SK-N-DZ (cell line): ENCODE data around the gene ENG.
A peak's percentile ranks its signal among the peaks of the same experiment; 100 is the strongest.
"Not testable (repeated sequence)": the region's sequence is repeated elsewhere in the genome, so short reads cannot be mapped to it uniquely, and the experiment has no call there.

ENCODE experiments used
- DNase-seq: peaks from one replicate; pipeline ENCODE4 v3.0.0-alpha.2; 2015; ENCODE audit warnings: low spot score

ENG gene

DNA sequence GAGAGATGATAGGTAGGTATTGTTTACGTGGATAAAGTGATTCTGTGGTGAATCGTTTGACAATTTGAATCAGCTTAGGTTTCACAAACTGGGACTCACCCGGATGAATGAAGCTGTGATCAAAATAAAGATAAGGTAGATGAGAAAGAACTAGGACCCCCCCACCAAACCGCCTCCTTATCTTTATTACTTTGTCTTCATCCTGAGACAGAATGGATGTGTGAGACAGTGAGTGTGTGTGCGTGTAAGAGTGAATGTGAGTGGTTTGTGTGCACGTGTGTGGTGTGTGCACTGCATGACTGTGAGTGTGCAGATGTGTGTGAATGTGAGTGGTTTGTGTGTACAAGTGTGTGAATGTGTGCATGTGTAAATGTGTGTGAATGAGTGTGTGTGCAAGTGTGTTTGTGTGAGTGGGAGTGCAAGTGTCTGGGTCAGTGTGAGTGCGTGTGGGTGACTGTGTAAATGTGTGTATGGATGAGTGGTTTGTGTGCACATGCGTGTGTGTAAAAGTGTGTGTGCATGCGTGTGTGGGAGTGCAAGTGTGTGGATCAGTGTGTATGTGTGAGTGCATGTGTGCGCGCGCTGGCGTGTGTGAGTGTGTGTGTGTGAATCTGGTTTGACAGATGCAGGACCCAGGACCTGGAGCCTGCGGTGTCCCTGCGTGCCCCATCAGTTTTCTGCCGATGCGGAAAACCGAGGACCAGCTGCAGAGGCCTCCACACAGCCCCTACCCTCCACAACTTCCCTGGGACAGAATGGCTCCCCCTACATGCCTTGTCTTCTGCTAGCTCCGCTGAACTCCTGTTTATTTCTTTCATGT, 11.4 kb upstream of the ENG start:
- DNase-seq = no peak

DNA sequence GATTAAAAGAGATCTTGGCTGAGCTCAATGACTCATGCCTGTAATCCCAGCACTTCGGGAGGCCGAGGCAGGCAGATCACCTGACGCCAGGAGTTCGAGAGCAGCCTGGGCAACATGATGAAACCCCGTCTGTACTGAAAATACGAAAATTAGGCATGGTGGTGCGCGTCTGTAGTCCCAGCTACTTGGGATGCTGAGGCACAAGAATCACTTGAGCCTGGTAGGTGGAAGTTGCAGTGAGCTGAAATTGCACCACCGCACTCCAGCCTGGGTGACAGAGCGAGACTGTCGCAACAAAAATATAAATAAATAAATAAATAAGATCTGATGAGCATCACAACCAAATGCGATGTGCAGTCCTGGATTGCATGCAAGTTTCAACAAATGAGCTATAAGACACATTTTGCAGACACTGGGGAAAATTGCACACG, 8.7 kb upstream of the ENG start:
- DNase-seq = no peak

DNA sequence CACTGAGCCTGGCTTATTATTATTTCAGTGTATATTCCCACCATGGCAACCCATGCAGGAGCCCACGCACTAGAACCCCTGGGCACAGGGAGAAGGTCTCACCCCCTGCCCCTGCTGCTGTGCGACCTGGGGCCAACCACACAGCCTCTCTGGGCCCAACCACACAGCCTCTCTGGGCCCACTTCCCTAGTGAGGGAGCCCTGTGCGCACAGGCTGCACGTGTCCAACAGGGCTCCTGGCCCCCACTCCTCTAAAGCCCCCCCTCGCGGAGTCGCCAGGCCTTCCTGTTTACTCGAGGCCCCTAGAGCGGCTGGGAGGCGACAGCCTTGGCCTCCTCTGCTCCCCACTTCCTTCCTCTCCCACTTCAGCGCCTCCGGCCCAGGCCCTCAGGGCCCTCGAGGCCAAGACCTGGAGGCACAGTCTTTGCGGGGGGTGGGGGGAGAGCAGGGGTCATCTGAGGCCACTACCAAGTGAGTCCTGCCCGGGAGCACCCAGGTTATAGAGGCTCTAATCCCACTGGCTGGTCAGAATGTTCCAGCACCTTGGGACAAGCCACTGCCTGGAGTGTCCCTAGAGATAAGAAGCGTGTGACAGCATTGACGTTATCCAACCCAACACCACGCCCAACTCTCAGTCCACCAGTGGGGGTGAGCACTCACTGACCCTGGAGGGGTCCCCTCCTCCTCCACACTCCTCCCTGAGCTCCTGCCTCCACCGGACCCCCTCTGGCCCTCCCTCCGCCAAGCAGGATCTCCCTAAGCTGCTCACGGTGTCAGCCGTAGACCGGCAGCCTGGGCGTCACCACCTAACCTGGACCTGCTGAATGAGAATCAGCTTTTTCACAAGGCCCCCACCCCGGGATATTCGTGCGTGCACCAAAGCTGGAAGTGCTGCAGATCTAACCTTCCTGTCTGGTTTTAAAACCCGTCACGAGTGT, 7.9 kb upstream of the ENG start:
- no peak for DNase-seq

DNA sequence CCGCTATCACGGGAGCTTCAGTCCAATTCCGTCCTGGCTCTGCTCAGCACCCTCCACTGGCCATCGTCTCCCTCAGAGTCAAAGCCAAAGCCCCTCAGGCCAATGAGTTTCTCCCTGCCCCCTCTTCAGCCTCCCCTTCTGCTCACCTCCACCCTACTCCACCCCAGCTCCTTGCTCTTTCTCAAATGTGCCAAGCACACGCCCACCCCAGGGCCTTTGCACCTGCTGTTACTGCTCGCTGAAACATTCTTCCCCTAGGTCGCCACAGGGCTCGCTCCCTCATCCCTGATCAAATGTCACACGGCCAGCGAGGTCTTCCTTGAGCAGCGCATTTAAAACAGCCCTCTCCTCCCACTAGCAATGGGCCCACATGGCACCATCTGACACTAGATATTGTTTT, 6.3 kb upstream of the ENG start:
- DNase-seq = no peak

DNA sequence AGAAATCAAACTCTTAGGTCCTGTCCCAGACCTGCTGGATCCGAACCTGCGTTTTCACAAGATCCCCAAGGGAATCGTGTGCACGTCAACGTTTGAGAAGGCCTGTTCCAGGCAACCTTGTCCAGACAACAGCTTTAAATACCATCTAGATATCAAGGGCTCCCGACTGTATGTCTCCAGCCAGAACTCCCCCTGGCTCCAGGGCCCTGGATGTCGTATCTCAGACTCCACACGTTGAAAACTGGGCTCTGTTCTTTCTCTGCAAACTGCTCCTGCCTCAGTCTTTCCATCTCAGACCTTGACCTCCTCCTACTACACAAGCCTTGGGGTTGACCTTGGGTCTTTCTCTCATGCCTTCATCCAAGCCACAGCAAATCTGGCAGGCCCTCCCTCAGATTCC, 5.8 kb upstream of the ENG start:
- no peak for DNase-seq

DNA sequence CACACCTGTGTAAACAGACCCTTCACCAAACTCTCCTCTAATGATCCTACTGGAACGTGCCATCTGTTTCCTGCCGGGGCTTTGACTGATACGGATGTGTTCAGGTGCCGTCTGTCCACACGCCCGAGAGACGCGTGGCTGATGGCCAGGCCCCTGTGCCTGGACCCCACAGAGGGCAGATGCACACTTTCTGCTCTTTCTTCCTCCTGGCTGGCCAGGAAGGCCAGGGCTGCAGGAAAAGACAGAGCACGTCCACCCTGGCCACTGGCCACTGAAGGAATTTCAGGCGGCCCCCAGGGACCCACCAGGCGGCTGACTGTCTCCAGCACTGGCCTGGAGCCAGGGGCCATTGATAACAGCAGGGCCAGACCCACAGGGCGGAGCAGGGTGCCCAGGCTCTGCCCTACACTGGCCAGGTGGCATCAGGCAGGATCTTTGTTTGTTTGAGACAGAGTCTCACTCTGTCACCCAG, 3.6 kb upstream of the ENG start:
- no peak for DNase-seq

DNA sequence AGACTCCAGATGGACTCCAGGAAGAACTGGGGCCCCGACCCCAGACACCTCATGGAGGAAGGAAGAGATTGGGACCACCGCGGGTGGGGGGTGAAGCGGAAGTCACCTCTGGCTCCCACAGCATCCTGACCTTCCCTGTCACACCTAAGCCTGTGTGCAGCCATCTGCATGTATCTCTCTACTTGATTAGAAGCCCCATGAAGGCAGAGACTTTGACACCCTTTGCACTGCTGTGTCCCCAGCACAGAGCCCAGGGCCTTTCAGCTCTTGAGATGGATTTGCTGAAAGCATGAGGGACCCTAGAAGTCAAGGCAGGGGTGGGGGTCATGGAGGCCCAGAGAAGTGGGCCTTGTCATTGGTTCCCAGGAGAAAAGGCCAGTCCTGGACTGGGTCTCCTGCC, 2.8 kb upstream of the ENG start:
- no peak for DNase-seq

DNA sequence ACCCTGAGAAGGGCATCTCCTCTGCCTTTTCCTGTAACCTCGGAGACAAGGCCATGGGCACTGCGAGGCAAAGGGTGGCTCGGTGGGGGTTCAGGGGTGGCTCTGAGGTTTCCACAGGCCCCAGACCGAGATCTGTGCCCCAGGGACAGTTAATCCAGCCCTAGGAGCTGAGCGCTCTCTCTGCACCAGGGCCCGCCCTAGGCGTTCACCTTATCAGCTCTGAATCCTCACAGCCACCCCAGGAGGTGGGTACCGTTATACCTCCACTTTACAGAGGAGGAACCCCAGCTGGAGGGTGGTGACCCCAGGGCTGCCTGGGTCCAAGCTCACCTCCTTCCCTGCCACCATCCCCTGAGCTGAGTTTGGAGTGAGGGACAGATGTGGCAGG, 2.3 kb upstream of the ENG start:
- no peak for DNase-seq

DNA sequence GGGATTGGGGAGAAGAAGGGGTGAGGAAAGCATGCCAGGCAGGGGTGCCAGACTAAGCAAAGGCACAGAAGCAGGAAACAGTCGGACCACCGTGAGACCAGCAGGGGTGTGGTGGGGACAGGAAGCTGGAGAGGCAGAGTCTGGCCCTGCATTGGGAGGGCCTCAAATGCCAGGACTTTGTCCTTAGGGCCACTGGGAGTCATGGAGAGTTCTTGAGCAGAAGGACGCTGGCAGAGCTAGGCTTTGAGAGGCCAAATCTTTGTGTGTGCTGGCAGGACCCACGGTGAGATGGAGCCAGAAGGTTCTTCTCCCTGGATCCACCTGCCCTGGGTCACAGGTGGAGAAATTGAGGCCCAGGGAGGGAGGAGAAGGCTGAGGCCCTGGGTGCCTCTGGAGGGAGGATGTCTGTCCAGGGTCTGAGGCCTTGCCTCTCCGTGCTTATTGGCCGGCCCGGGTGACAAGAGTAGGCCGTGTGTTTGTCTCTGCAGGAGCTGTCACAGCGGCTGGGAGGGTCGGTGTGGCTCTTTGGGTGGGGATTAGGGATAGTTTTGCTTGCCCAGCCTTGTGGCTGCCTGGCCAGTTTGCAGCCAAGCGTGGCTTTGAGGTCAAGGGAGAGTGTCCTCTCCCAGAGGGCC, 1.8 kb upstream of the ENG start:
- DNase-seq = no peak

DNA sequence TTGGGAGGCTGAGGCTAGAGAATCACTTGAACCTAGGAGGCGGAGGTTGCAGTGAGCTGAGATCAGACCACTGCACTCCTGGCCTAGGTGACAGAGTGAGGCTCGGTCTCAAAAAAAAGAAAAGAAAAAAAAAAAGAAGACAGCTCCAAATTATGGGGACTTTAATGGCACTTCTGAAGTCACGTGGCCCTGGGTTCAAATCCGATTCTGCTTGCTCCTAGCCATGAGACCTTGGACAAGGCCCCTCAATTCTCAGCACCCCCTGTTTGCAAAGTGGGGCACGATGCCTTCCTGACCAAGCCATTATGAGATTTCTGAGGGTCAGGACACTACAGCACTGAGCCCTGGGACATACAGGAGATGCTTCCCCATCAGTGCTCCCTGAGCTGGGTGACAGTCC, 1.1 kb upstream of the ENG start:
- no peak for DNase-seq

DNA sequence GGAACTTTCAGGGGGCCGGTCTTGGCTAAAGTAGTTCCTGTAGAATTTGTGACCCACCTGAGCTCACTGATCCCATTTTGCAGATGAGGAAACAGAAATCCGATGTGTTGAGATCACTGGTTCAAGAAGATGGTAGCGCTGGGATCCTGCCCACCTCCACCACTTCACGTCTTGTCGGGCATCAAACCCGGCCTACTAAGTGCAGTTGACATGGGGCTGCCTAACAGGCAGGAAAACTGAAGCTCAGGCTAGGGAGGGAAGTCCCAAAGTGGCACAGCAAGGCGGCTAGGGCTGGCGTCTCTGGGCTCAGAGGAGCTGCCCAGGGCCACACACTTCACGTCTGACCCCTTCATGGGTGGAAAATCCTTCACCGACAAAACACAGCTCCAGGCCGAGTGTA, 502 bp upstream of the ENG start:
- no peak for DNase-seq

DNA sequence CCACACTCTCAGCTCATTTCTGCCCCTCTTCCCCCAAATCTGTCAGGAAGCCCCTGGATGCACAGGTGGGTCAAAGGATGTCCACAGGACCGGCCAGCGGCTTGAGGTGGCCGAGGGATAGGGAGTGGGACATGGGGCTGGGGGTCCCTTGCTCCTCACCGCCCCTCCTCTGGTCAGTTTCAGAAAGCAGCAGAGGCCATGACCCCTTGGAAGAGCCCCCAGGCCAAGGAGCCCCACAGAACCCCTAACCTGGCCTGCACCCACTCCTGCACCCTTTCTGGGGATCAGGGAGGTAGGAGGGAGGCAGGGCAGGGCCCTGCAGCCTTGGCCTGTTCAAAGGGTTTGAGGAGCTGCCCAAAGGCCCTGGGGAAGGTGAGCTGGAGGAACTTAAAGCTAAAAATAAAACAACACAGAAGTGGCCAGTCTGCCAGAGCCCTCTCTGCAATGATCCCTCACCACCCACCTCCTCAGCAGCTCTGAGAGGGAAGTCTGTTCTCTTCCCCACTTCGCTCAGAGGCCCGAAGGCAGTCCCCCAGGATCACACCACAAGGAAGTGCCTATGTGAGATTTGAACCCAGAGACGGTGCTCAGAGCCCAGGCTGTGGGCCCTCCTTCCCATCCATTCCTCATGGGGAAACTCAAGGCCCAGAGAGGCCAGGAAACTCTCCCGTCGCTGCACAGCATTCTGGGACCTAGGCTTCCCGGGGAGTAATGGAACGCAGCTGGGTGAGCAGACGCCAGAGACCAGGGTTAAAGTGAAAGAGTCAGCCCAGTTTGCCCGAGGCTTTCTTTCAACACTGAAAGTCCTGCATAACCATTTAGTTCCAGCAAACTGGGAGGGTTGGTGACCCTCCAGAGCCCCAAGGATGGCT, 910 bp downstream of the ENG start:
- no peak for DNase-seq

DNA sequence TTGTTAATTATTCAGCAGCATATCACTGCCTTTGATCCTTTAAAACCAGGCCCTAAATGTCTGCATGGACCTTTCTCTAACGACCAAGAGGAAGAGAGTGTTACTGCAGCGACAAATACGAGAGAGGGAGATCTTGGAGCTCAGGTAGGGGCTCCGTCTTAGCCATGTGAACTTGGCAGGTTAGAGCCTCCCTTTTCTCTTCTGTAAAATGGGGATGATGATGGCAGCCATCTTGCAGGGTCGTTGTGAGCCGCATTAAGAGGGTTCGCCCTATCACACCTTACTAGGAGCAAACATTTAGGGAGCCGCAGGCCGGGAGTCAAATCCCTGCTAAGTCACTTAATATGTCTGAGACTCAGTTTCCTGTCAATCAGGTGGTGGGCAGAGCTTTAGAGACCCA, 1.6 kb downstream of the ENG start:
- no peak for DNase-seq

DNA sequence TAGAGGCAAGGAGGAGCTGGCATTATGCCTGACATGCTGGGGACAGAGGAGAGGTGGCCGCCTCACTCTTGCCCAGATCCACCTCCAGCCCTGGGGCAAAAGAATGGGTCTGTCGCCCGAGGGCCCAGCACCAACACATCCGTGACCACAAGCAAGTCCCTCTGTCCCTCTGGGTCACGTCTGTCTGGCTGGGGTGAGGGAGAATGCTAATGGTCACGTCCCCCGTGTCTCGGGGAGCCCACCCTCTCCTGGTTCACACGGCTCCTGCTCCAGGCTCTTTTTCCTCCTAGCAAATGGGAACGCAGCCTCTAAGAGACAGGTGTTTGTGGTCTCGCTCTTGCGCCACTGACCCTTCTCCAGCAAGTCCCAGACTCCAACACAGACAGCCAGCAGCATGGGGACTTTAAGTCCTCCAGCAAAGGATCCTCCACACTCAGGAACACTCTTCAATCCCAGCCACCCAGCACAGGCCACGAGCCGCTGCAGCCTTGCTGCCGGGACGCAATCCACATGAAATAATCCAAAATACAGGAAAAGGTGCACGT, 4.1 kb downstream of the ENG start:
- DNase-seq = no peak

DNA sequence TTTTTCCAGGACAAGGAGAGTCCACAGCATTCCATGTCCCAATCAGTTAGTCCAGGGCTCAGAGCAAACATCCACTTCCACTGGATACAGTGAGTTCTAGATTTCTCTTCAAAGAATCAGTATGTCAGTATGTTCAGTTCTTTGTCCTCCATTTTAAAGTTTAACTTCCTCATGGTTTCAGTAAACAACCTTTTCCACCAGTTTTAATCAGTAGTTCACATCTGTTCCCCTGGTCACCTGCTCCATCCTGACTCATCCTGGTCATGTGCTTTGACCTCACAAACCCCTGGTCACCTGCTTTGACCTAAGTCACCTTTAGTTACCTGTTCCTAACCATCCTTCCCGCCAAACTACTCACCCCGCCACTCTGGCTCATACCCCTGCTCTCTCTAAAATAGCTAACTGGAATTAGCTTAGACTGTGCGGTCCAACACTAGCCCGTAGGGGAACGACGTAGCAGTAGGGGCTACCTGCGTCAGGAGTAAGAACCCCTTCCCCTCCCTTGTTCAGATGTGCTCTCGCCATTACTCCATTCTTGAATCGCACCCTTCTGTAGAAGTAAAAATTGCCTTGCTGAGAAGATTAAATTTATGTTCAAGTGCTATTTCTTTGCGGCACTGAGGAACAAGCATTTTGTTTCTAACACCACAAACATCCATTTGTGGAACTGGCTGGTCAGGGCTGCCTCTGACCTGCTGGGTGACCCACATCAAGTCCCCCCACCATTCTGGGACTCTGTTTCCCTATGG, 5.5 kb downstream of the ENG start:
- DNase-seq = no peak

DNA sequence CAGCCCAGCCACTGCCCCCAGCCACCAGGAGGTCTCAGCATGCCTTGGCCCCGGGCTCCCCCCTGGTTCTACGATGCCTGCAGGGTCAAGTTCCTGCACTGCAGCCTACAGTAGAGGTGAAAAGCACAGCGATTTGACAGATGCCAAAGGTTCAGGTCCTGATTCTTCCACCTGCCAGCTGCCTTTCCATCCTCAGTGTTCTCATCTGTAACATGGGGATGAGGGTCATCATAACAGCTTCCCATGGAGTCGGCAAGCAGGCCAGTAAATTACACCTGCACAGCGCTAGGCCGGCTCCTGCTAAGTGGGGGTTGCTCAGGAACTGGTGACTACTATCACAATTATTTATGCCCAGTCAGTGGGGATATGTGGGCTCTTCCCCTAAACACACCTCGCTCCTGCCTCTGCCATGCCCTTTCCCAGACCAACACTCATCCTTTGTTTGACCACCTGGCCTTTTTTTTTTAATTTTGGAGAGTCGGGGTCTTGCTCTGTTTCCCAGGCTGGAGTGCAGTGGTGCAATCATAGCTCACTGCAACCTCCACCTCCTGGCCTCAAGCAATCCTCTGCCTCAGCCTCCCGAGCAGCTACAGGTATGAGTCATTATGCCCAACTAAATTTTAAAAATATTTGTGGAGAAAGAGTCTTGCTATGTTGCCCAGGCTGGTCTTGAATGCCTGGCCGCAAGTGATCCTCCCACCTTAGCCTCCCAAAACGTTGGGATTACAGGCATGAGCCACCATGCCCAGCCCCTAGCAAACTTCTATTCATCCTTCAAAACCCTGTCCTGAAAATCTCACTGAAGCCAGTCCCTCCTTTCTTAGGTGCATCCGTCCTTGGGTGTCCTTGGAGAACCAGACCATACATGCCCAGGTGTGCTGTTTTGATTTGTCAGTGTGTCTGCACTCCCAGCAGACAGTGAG, 6.4 kb downstream of the ENG start:
- no peak for DNase-seq

DNA sequence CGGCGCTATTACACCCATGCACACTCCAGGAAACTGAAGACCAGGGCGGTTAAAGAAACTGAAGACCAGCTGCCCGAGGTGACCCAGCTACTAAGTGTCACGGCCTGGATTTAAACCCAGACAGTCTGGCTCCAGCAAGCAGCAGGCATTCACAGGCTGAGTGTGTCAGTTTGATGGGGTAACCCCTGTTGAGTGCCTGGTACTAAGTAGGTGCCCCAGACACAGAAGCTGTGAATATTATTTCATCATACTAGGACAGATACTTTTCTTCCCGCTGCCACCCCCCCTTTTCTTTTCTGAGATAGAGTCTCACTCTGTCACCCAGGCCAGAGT, 7.3 kb downstream of the ENG start:
- DNase-seq = peak; percentile 63

DNA sequence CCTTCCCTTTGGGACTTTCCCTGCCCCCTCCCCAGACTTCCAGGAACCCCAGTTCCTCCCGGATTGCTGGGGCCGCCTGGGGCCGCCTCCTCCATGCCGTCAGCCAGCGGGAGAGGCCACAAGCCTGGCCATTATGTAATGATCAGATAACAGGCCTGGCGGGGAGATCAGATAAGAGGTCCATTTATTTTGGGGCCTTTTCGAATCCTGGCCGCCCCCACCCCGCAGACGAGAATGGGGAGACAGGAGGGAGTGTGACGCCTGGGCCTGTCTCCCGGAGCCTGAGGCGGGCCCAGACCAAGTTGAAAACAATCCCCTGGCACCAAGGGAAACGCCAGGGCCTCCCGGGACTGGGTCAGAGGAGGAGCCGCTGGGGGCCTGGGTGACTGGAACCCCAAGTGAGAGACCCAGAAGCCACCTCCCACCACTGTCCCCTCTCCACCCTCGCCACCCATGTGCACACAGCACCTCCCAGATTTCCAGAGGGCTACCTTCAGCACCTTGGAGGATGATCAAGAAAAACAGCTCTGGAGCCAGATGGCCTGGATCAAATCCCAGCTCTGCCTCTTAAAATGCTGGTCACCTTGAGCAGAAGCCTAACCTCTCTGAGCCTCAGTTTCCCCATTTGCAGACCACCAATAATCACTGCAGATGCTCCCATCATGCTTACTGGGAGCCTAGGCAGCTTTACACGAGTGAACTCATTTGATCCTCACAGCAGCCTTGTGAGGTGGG, 7.8 kb downstream of the ENG start:
- peak; percentile 65 for DNase-seq

DNA sequence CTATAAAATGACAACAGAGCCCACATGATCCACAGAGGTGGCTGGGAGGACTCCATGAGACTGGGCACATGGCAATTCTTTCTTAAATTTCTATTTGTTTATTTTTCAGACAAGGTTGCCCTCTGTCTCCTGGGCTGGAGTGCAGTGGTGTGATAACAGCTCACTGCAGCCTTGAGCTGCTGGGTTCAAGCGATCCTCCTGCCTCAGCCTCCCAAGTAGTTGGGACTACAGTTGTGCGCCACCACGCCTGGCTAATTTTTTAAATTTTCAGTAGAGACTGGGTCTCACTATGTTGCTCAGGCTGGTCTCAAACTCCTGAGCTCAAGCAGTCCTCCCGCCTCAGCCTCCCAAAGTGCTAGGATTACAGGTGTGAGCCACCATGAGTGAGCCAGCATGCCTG, 8.8 kb downstream of the ENG start:
- not testable (repeated sequence) for DNase-seq
